GM23338 (cell line): ENCODE data around the gene SLC12A5.

Source experiments
- CREB1 ChIP-seq: fragments of 250-450 bp; sonication (Bioruptor Pico); IDR thresholded peaks from 2 replicates; pipeline ENCODE4 v1.5.0; 2020; ENCODE audit warnings: low read depth, mild to moderate bottlenecking, moderate library complexity
- EZH2 ChIP-seq: fragments of 200-600 bp; sonication (generic); IDR thresholded peaks from one replicate; pipeline ENCODE4 v1.8.0; 2017; ENCODE audit warnings: antibody characterized with exemption, mild to moderate bottlenecking, low read depth; ENCODE audit not compliant: unreplicated experiment
- EZH2phosphoT487 ChIP-seq: fragments of 200-600 bp; sonication (generic); IDR thresholded peaks from one replicate; pipeline ENCODE4 v1.8.1; 2018; ENCODE audit warnings: antibody characterized with exemption; ENCODE audit not compliant: unreplicated experiment
- JUNB ChIP-seq: IDR thresholded peaks from one replicate; pipeline ENCODE4 v1.6.1; 2016; ENCODE audit warnings: antibody characterized with exemption; ENCODE audit not compliant: unreplicated experiment
- NANOG ChIP-seq: IDR thresholded peaks from 2 replicates; pipeline ENCODE4 v1.6.1; 2016; ENCODE audit warnings: antibody characterized with exemption, borderline replicate concordance
- POLR2AphosphoS5 ChIP-seq: IDR thresholded peaks from 2 replicates; pipeline ENCODE4 v1.6.1; 2016; ENCODE audit warnings: antibody characterized with exemption, low read depth
- STAT1 ChIP-seq: IDR thresholded peaks from one replicate; pipeline ENCODE4 v1.6.1; 2016; ENCODE audit warnings: antibody characterized with exemption; ENCODE audit not compliant: unreplicated experiment
- ZNF114 ChIP-seq: fragments of 250-450 bp; sonication (Bioruptor Pico); IDR thresholded peaks from 2 replicates; pipeline ENCODE4 v1.5.0; 2020; ENCODE audit warnings: mild to moderate bottlenecking, moderate library complexity
- ZNF331 ChIP-seq: fragments of 250-450 bp; sonication (Bioruptor Pico); IDR thresholded peaks from 2 replicates; pipeline ENCODE4 v1.5.0; 2020; ENCODE audit warnings: low read depth, mild to moderate bottlenecking, moderate library complexity
- TF ChIP-seq, protein P1 (sequence below), 2 experiments: fragments of 200-600 bp in 1 of 2; sonication (generic) in 1 of 2; conservative IDR thresholded peaks; 2 replicates each; pipeline versions ENCODE4 v1.5.1 to v1.6.1; 2016 to 2017; ENCODE audit warnings: antibody characterized with exemption in 2 of 2, low read depth in 2 of 2, mild to moderate bottlenecking in 2 of 2, moderate library complexity in 1 of 2
- TF ChIP-seq, protein P2 (sequence below): fragments of 250-450 bp; sonication (Bioruptor Pico); IDR thresholded peaks from 2 replicates; pipeline ENCODE4 v1.5.0; 2020; ENCODE audit warnings: mild to moderate bottlenecking, moderate library complexity
- TF ChIP-seq, protein P3 (sequence below): IDR thresholded peaks from one replicate; pipeline ENCODE4 v1.6.1; 2018; ENCODE audit warnings: antibody characterized with exemption; ENCODE audit not compliant: unreplicated experiment
- TF ChIP-seq, protein P4 (sequence below): IDR thresholded peaks from 2 replicates; pipeline ENCODE4 v1.6.1; 2016; ENCODE audit warnings: antibody characterized with exemption

DNA sequence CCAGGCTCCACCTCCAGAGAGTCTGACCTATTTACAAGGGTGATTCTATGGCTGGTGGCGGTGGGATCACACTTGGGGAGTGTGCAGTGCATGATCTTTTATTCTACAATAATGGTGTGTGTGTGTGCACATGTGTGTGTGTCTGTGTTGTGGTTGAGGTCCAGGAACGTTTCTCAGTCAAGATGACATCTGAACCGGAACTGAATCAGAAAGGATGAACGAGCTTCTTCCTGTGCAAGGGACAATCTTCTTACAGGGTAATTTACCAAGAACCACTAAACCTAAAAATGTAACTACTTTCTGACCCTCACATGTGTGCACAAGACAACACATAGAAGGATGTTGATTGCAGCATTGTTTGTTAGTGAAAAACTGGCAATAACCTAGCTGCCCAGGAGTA lies 11.7 kb upstream of the SLC12A5 start:
- TF ChIP-seq POLR2AphosphoS5 = no peak
- TF ChIP-seq, protein P1, sequence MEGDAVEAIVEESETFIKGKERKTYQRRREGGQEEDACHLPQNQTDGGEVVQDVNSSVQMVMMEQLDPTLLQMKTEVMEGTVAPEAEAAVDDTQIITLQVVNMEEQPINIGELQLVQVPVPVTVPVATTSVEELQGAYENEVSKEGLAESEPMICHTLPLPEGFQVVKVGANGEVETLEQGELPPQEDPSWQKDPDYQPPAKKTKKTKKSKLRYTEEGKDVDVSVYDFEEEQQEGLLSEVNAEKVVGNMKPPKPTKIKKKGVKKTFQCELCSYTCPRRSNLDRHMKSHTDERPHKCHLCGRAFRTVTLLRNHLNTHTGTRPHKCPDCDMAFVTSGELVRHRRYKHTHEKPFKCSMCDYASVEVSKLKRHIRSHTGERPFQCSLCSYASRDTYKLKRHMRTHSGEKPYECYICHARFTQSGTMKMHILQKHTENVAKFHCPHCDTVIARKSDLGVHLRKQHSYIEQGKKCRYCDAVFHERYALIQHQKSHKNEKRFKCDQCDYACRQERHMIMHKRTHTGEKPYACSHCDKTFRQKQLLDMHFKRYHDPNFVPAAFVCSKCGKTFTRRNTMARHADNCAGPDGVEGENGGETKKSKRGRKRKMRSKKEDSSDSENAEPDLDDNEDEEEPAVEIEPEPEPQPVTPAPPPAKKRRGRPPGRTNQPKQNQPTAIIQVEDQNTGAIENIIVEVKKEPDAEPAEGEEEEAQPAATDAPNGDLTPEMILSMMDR (conservative IDR thresholded peaks at IDR 0.05; ENCODE audit: low read depth in 2 of 2) = no peak
- no peak for TF ChIP-seq EZH2
- TF ChIP-seq NANOG = no peak
- TF ChIP-seq, protein P2, sequence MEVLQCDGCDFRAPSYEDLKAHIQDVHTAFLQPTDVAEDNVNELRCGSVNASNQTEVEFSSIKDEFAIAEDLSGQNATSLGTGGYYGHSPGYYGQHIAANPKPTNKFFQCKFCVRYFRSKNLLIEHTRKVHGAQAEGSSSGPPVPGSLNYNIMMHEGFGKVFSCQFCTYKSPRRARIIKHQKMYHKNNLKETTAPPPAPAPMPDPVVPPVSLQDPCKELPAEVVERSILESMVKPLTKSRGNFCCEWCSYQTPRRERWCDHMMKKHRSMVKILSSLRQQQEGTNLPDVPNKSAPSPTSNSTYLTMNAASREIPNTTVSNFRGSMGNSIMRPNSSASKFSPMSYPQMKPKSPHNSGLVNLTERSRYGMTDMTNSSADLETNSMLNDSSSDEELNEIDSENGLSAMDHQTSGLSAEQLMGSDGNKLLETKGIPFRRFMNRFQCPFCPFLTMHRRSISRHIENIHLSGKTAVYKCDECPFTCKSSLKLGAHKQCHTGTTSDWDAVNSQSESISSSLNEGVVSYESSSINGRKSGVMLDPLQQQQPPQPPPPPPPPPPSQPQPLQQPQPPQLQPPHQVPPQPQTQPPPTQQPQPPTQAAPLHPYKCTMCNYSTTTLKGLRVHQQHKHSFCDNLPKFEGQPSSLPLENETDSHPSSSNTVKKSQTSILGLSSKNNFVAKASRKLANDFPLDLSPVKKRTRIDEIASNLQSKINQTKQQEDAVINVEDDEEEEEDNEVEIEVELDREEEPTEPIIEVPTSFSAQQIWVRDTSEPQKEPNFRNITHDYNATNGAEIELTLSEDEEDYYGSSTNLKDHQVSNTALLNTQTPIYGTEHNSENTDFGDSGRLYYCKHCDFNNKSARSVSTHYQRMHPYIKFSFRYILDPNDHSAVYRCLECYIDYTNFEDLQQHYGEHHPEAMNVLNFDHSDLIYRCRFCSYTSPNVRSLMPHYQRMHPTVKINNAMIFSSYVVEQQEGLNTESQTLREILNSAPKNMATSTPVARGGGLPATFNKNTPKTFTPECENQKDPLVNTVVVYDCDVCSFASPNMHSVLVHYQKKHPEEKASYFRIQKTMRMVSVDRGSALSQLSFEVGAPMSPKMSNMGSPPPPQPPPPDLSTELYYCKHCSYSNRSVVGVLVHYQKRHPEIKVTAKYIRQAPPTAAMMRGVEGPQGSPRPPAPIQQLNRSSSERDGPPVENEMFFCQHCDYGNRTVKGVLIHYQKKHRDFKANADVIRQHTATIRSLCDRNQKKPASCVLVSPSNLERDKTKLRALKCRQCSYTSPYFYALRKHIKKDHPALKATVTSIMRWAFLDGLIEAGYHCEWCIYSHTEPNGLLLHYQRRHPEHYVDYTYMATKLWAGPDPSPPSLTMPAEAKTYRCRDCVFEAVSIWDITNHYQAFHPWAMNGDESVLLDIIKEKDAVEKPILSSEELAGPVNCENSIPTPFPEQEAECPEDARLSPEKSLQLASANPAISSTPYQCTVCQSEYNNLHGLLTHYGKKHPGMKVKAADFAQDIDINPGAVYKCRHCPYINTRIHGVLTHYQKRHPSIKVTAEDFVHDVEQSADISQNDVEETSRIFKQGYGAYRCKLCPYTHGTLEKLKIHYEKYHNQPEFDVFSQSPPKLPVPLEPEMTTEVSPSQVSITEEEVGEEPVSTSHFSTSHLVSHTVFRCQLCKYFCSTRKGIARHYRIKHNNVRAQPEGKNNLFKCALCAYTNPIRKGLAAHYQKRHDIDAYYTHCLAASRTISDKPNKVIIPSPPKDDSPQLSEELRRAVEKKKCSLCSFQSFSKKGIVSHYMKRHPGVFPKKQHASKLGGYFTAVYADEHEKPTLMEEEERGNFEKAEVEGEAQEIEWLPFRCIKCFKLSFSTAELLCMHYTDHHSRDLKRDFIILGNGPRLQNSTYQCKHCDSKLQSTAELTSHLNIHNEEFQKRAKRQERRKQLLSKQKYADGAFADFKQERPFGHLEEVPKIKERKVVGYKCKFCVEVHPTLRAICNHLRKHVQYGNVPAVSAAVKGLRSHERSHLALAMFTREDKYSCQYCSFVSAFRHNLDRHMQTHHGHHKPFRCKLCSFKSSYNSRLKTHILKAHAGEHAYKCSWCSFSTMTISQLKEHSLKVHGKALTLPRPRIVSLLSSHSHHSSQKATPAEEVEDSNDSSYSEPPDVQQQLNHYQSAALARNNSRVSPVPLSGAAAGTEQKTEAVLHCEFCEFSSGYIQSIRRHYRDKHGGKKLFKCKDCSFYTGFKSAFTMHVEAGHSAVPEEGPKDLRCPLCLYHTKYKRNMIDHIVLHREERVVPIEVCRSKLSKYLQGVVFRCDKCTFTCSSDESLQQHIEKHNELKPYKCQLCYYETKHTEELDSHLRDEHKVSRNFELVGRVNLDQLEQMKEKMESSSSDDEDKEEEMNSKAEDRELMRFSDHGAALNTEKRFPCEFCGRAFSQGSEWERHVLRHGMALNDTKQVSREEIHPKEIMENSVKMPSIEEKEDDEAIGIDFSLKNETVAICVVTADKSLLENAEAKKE = no peak
- no peak for TF ChIP-seq CREB1 (CRISPR knock-in tag)
- TF ChIP-seq, protein P3, sequence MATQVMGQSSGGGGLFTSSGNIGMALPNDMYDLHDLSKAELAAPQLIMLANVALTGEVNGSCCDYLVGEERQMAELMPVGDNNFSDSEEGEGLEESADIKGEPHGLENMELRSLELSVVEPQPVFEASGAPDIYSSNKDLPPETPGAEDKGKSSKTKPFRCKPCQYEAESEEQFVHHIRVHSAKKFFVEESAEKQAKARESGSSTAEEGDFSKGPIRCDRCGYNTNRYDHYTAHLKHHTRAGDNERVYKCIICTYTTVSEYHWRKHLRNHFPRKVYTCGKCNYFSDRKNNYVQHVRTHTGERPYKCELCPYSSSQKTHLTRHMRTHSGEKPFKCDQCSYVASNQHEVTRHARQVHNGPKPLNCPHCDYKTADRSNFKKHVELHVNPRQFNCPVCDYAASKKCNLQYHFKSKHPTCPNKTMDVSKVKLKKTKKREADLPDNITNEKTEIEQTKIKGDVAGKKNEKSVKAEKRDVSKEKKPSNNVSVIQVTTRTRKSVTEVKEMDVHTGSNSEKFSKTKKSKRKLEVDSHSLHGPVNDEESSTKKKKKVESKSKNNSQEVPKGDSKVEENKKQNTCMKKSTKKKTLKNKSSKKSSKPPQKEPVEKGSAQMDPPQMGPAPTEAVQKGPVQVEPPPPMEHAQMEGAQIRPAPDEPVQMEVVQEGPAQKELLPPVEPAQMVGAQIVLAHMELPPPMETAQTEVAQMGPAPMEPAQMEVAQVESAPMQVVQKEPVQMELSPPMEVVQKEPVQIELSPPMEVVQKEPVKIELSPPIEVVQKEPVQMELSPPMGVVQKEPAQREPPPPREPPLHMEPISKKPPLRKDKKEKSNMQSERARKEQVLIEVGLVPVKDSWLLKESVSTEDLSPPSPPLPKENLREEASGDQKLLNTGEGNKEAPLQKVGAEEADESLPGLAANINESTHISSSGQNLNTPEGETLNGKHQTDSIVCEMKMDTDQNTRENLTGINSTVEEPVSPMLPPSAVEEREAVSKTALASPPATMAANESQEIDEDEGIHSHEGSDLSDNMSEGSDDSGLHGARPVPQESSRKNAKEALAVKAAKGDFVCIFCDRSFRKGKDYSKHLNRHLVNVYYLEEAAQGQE = no peak
- no peak for TF ChIP-seq JUNB
- TF ChIP-seq EZH2phosphoT487 = no peak
- TF ChIP-seq, protein P4, sequence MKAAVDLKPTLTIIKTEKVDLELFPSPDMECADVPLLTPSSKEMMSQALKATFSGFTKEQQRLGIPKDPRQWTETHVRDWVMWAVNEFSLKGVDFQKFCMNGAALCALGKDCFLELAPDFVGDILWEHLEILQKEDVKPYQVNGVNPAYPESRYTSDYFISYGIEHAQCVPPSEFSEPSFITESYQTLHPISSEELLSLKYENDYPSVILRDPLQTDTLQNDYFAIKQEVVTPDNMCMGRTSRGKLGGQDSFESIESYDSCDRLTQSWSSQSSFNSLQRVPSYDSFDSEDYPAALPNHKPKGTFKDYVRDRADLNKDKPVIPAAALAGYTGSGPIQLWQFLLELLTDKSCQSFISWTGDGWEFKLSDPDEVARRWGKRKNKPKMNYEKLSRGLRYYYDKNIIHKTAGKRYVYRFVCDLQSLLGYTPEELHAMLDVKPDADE = no peak
- no peak for TF ChIP-seq ZNF114 (CRISPR knock-in tag)
- no peak for TF ChIP-seq STAT1
- no peak for TF ChIP-seq ZNF331 (CRISPR knock-in tag)
